ENCODE measurements around the gene KCNH1.

- TF ChIP-seq EZH2 (IDR thresholded peaks at IDR 0.05; ENCODE audit: insufficient read depth, poor library complexity, severe bottlenecking) (no peak), EZH2phosphoT487 (IDR thresholded peaks at IDR 0.05; ENCODE audit: insufficient read depth, low read depth) (no peak)
These were observed 471.5 kb downstream of the KCNH1 start for GRCh38 chr1:210662291-210663050.

All from GM23248 (cell line).